ENCODE results near the gene ATCAY. TPM values are rescaled to one million over a fixed set of nuclear protein-coding genes. Genes with fewer than 3 reads are reported as not detected.

Gene ATCAY
- total and polyA plus RNA-seq, 2 experiments from 2014 or later, result not detected

DNA sequence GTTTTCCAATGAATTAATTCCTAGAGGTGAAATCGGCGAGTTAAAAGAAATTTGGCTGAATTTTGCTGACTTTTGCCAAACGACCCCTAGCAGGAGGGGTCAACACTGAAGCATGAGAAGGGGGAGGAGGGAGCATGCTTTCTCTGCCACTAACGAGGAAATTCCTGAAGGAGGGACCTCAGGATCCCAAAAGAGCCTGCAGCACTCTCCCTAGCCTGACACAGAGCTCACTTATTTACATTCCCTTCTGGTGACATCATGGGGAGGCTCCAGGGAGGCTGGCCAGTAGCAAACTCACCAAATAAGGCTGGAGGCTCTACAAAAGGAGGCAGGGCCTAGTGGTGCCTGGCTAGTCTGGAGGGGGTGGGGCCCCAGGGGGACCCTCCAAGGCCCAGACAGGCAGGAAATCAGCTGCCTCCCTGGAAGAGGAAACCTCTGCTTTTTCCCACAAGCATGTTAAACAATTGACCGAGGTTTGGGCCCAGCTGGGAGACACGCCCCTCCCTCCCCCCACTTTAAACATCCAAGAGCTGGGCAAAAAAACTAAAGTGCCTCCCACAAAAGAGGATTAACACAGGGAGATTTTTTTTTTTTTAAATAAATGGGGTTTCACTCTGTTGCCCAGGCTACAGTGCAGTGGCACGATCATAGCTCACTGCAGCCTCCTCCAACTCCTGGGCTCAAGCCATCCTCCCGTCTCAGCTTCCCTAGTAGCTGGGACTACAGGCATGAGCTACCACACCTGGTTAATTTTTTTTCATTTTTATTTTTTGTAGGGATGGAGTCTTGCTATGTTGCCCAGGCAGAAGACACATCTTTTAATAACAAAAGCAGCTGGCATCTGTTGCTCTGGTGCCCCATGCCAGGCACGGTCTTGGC lies 88.3 kb downstream of the ATCAY start:
- DNase-seq, result peak; percentile 98
- Histone ChIP-seq H3K4me3 (peak overlapping the region; percentile 97), H2AFZ (no peak overlapping the region), H3F3A (ENCODE audit: insufficient read depth) (peaks cover 44% of the 10 kb centered on the region), H3K9me3 (ENCODE audit: low read depth) (no peaks in the 10 kb centered on the region), H4K20me1 (ENCODE audit: insufficient read depth) (no peaks in the 10 kb centered on the region; the same call in 1 of the 2 replicates), H3K79me2 (ENCODE audit: insufficient read depth) (peaks cover 58% of the 10 kb centered on the region), H3K27me3 (replicated peaks; ENCODE audit: insufficient read depth) (no peaks in the 10 kb centered on the region), H3K36me3 (ENCODE audit: low read depth) (peaks cover 16% of the 10 kb centered on the region; the same call in 1 of the 2 replicates), H3K9me2 (ENCODE audit: insufficient read depth) (no peaks in the 10 kb centered on the region), H3K9ac (peak overlapping the region; percentile 99), H3K4me1 (ENCODE audit: insufficient read depth) (peaks cover 23% of the 10 kb centered on the region), H3K4me2 (ENCODE audit: unreplicated experiment) (peak overlapping the region; percentile 100), H3K27ac (peak overlapping the region; percentile 95)
- in situ Hi-C loops (cut with MboI), result no loop called here
- WGBS, 2 experiments (ENCODE audit: low coverage in 1 of 2, low lambda C conversion rate in 2 of 2, missing lambda C conversion rate in 2 of 2), result 2% methylated on average over 9 of the region's 9 CpGs
- TF ChIP-seq EZH2 (IDR thresholded peaks at IDR 0.05; ENCODE audit: insufficient read depth, poor library complexity, severe bottlenecking) (no peak), EZH2phosphoT487 (IDR thresholded peaks at IDR 0.05; ENCODE audit: insufficient read depth, low read depth) (no peak)

DNA sequence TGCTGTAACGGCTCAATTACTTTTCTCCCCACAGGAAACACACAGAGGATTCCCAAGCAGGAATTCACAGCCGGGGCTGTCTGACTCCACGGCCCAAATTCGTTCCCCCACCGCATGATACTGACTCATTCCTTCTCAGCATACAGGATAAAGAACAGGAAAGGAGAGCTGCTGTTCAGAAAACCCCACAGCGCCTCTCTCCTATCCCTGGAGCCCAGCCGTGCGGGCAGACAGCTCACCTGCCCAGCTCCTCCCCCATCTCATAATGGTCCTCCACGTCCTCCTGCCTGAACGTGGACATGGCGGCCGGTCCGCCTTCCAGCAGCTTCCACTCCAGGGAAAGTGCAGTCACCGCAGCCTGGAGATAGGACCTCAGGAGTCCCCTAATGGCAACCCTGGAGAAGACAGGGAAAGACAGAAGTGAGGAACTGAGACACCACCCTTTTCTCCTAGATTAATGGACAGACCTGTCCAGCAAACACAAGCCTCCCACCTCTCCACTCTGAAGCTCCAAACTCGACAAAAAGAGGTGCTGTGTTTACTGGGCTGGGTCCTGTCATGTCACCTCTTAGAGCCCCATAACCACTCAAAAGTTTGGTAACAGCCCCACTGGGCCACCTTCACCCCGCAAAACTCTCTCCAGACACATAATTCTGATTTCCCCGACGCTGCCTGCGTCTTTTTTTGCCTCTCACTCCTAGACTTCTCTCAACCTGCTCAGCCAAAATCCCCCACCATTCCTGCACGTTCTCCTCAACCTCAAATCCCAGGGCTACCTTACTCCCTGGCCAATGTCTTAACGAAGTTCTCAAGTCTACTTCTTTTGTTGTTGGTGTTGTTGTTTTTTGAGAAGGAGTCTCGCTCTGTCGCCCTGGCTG lies 89.2 kb downstream of the ATCAY start:
- Histone ChIP-seq H3K27me3 (replicated peaks; ENCODE audit: insufficient read depth) (no peaks in the 10 kb centered on the region), H3K9ac (peak overlapping the region; percentile 99), H3K9me2 (ENCODE audit: insufficient read depth) (no peaks in the 10 kb centered on the region), H3K4me3 (peak overlapping the region; percentile 97), H4K20me1 (ENCODE audit: insufficient read depth) (no peaks in the 10 kb centered on the region; the same call in 1 of the 2 replicates), H3K36me3 (ENCODE audit: low read depth) (peaks cover 16% of the 10 kb centered on the region; the same call in 1 of the 2 replicates), H2AFZ (no peak overlapping the region), H3F3A (ENCODE audit: insufficient read depth) (peaks cover 44% of the 10 kb centered on the region), H3K4me2 (ENCODE audit: unreplicated experiment) (peak overlapping the region; percentile 100), H3K9me3 (ENCODE audit: low read depth) (no peaks in the 10 kb centered on the region), H3K27ac (peak overlapping the region; percentile 95), H3K4me1 (ENCODE audit: insufficient read depth) (peaks cover 23% of the 10 kb centered on the region), H3K79me2 (ENCODE audit: insufficient read depth) (peaks cover 50% of the 10 kb centered on the region)
- DNase-seq, result peak; percentile 92
- WGBS, 2 experiments (ENCODE audit: low coverage in 1 of 2, low lambda C conversion rate in 2 of 2, missing lambda C conversion rate in 2 of 2), result 2 to 4% methylated on average over 23 of the region's 23 CpGs
- TF ChIP-seq EZH2 (IDR thresholded peaks at IDR 0.05; ENCODE audit: insufficient read depth, poor library complexity, severe bottlenecking) (no peak), EZH2phosphoT487 (IDR thresholded peaks at IDR 0.05; ENCODE audit: insufficient read depth, low read depth) (no peak)
- in situ Hi-C loops (cut with MboI), result no loop called here

- TF ChIP-seq EZH2 (IDR thresholded peaks at IDR 0.05; ENCODE audit: insufficient read depth, poor library complexity, severe bottlenecking), result no peak
- no peak for TF ChIP-seq EZH2phosphoT487 (IDR thresholded peaks at IDR 0.05; ENCODE audit: insufficient read depth, low read depth)
- peak overlapping the region; percentile 97 for H3K4me3 ChIP-seq
- peaks cover 21% of the 10 kb centered on the region for H3K36me3 ChIP-seq (ENCODE audit: low read depth)
- peaks cover 49% of the 10 kb centered on the region for H3F3A ChIP-seq (ENCODE audit: insufficient read depth)
- no peaks in the 10 kb centered on the region for H3K27me3 ChIP-seq (replicated peaks; ENCODE audit: insufficient read depth)
- peak; percentile 45 for DNase-seq
- no peaks in the 10 kb centered on the region for H3K9me2 ChIP-seq (ENCODE audit: insufficient read depth)
- H3K4me2 ChIP-seq (ENCODE audit: unreplicated experiment), result peak overlapping the region; percentile 100
- H3K79me2 ChIP-seq (ENCODE audit: insufficient read depth), result peaks cover 48% of the 10 kb centered on the region
- no peaks in the 10 kb centered on the region for H3K9me3 ChIP-seq (ENCODE audit: low read depth)
- peaks cover 4% of the 10 kb centered on the region; the same call in 1 of the 2 replicates for H4K20me1 ChIP-seq (ENCODE audit: insufficient read depth)
- in situ Hi-C loops (cut with MboI), result no loop called here
- H3K9ac ChIP-seq, result peak overlapping the region; percentile 99
- 1% methylated on average over 7 to 22 of the region's 22 CpGs for WGBS, 2 experiments (ENCODE audit: low coverage in 1 of 2, low lambda C conversion rate in 2 of 2, missing lambda C conversion rate in 2 of 2)
- peak overlapping the region; percentile 95 for H3K27ac ChIP-seq
- peaks cover 23% of the 10 kb centered on the region for H3K4me1 ChIP-seq (ENCODE audit: insufficient read depth)
- H2AFZ ChIP-seq, result no peak overlapping the region
Observed at GRCh38 chr19:3970313-3970807, 89.9 kb downstream of the ATCAY start.

All from GM23248 (cell line).